Peyer's patch (tissue), 4 donors: ENCODE measurements around the gene TMEM37.

Experiments used
- POLR2A ChIP-seq, 2 donors: fragments of 450-650 bp; IDR thresholded peaks; one replicate each; pipeline ENCODE4 v1.5.1; 2017; ENCODE audit warnings: antibody characterized with exemption in 2 of 2, mild to moderate bottlenecking in 2 of 2, moderate library complexity in 2 of 2
- TF ChIP-seq, protein P1 (sequence below), 6 experiments: fragments of 450-650 bp in 4 of 6; fragments of 200-600 bp in 2 of 6; sonication (generic) in 1 of 6; IDR thresholded peaks; one replicate each; pipeline ENCODE4 v1.5.1; 2017 to 2019; ENCODE audit warnings: antibody characterized with exemption in 6 of 6, mild to moderate bottlenecking in 3 of 6, moderate library complexity in 1 of 6

DNA sequence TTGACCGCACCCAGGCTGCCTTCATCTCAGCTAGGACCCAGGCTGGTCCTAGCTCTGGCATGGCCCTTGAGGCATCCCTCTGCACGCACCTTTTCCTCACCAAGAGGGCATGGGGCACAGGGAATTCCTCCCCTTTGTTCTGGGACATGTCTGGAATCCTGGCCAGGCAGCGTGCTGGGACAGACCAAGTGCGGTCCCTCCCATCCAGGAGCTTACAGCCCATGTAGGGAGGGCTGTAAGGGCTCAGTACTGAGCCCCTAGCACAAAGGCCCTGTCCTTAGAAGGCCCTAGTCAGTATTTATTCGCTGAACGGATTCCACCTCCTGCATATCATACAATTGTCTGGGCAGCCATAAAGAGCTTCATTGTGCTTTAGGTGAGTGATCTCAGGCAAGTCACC lies 3.0 kb downstream of the TMEM37 start:
- TF ChIP-seq, protein P1, sequence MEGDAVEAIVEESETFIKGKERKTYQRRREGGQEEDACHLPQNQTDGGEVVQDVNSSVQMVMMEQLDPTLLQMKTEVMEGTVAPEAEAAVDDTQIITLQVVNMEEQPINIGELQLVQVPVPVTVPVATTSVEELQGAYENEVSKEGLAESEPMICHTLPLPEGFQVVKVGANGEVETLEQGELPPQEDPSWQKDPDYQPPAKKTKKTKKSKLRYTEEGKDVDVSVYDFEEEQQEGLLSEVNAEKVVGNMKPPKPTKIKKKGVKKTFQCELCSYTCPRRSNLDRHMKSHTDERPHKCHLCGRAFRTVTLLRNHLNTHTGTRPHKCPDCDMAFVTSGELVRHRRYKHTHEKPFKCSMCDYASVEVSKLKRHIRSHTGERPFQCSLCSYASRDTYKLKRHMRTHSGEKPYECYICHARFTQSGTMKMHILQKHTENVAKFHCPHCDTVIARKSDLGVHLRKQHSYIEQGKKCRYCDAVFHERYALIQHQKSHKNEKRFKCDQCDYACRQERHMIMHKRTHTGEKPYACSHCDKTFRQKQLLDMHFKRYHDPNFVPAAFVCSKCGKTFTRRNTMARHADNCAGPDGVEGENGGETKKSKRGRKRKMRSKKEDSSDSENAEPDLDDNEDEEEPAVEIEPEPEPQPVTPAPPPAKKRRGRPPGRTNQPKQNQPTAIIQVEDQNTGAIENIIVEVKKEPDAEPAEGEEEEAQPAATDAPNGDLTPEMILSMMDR (IDR thresholded peaks at IDR 0.05) = no peak
- TF ChIP-seq POLR2A (IDR thresholded peaks at IDR 0.05) = no peak
